ENCODE measurements around the gene TCAIM. TPM values are rescaled to one million over a fixed set of nuclear protein-coding genes. Genes with fewer than 3 reads are reported as not detected.

Gene TCAIM
- polyA plus RNA-seq, 1 of the 3 experiments (the other 2 are of a cell fraction), result 8.4 TPM

DNA sequence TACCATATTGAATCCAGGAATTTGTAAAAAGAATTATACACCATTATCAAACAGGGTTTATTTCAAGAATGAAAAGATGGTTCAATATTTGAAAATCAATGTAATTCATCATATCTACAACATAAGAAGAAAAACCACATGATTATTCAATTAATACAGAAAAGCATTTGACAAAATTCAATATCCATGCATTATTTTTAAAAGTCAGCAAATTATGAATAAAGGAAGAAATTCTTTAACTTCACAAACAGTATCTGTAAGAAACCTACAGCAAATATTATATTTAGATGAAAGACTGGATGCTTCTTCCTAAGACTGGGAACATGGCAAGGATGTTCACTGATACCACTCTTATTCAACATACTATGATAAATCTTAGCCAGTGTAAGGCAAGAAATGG, 41.3 kb upstream of the TCAIM start (continued):
- no peak for TF ChIP-seq SIN3A (IDR thresholded peaks at IDR 0.05; ENCODE audit: borderline replicate concordance, low read depth, low read length)
- no peak for TF ChIP-seq CHD2 (IDR thresholded peaks at IDR 0.05; ENCODE audit: low read length, partially characterized antibody)
- TF ChIP-seq SMC3 (IDR thresholded peaks at IDR 0.05; ENCODE audit: low read depth, low read length), result no peak
- no peak for TF ChIP-seq RFX5 (IDR thresholded peaks at IDR 0.05; ENCODE audit: low read length)

DNA sequence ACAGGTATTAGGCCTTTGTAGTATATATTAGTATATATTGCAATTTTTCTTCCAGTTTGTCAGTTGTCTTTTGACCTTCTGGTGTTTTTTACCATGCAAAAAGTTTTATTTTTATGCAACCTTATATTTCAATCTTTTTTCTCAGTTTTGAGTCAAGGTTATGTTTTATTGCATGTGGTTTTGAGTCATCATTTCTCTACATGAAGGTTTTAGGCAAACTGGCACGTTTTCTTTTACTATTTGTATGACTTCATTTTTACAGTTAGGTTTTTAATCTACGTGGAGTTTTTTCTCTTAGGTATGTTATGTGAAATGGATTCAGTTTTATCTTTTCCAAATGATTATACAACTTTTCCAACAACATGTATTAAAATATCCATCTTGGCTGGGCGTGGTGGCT, 36.8 kb upstream of the TCAIM start:
- POLR2A ChIA-PET, result no interaction called here

DNA sequence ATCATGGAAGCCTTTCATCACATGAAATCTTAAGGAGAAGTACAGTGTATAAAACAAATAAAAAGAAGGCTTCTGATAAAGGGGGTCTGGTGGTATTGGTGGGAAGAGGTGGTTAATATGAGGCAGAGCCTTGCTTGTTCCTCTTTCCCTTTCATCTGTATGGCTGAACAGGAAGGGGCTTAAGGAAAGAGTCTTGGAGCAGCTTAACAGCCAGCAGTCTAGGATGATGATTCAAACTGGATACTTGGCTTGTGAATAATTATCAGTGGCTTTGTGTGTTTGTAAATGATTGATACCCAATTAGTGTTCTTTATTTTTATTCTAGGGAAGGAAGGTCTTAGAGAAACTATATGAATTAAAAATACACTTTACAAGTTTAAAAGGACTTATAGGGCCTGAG, 29.1 kb upstream of the TCAIM start:
- H3K9me2 ChIP-seq, result no peaks in the 10 kb centered on the region
- H3K9me3 ChIP-seq, result no peaks in the 10 kb centered on the region
- H2AFZ ChIP-seq (ENCODE audit: low read depth), result no peak overlapping the region
- CTCF ChIA-PET, result interaction anchor here (1.1 kb wide), 1 partner anchor 14 kb away, joined by 6 read pairs; no protein-coding TSS in a partner anchor
- no peaks in the 10 kb centered on the region for H3K36me3 ChIP-seq (replicated peaks in 1 of 2; ENCODE audit: control insufficient read depth in 1 of 2, insufficient read depth in 2 of 2, low read length in 1 of 2)
- TF ChIP-seq MEF2A (IDR thresholded peaks at IDR 0.05; ENCODE audit: borderline replicate concordance, low read depth), result no peak
- TF ChIP-seq GATA2 (CRISPR knock-in tag; IDR thresholded peaks at IDR 0.05), result no peak
- TF ChIP-seq EP300 (IDR thresholded peaks at IDR 0.05; ENCODE audit: borderline replicate concordance in 1 of 2, low read depth in 1 of 2, low read length in 1 of 2), result no peak
- no peak for TF ChIP-seq TAF1 (IDR thresholded peaks at IDR 0.05; ENCODE audit: borderline replicate concordance, low read depth, low read length)
- no peak for TF ChIP-seq EZH2phosphoT487 (IDR thresholded peaks at IDR 0.05; ENCODE audit: borderline replicate concordance, low read depth)
- TF ChIP-seq NRF1 (IDR thresholded peaks at IDR 0.05; ENCODE audit: low read depth, low read length), result no peak
- TF ChIP-seq, protein P1, sequence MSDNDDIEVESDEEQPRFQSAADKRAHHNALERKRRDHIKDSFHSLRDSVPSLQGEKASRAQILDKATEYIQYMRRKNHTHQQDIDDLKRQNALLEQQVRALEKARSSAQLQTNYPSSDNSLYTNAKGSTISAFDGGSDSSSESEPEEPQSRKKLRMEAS (IDR thresholded peaks at IDR 0.05; ENCODE audit: low read depth), result no peak
- TF ChIP-seq NFIC (IDR thresholded peaks at IDR 0.05; ENCODE audit: borderline replicate concordance), result no peak
- TF ChIP-seq YY1 (IDR thresholded peaks at IDR 0.05; ENCODE audit: low read depth), result no peak
- no peak for TF ChIP-seq FOXM1 (IDR thresholded peaks at IDR 0.05; ENCODE audit: low read depth)
- no peak for TF ChIP-seq TEAD4 (IDR thresholded peaks at IDR 0.05; ENCODE audit: borderline replicate concordance, insufficient read depth)
- TF ChIP-seq SIN3A (IDR thresholded peaks at IDR 0.05; ENCODE audit: borderline replicate concordance, low read depth, low read length), result no peak
- no peak for TF ChIP-seq FOSL2 (IDR thresholded peaks at IDR 0.05; ENCODE audit: borderline replicate concordance, low read depth)
- no peak overlapping the region for H3K4me3 ChIP-seq (ENCODE audit: low read depth in 2 of 2, low read length in 1 of 2)
- no peaks in the 10 kb centered on the region for H3K4me1 ChIP-seq (ENCODE audit: control insufficient read depth in 1 of 2, insufficient read depth in 2 of 2, low read depth in 1 of 2, low read length in 1 of 2)
- H4K20me1 ChIP-seq (ENCODE audit: insufficient read depth), result no peaks in the 10 kb centered on the region
- no peak overlapping the region for H3K9ac ChIP-seq
- H3K4me2 ChIP-seq, result no peak overlapping the region
- DNase-seq, result no peak
- no peaks in the 10 kb centered on the region for H3F3A ChIP-seq (replicated peaks; ENCODE audit: insufficient read depth)
- no peaks in the 10 kb centered on the region for H3K79me2 ChIP-seq (ENCODE audit: insufficient read depth)
- POLR2A ChIA-PET, result no interaction called here
- no peak overlapping the region for H3K27ac ChIP-seq (ENCODE audit: low read depth in 2 of 2, low read length in 1 of 2)
- no peaks in the 10 kb centered on the region for H3K27me3 ChIP-seq (ENCODE audit: insufficient read depth)

More for the DNA sequence above, 36.8 kb upstream of the TCAIM start:
- Histone ChIP-seq H2AFZ (ENCODE audit: low read depth) (peak overlapping the region; percentile 37; the same call in 1 of the 2 replicates), H3K9me2 (no peaks in the 10 kb centered on the region), H3K4me2 (no peak overlapping the region), H3F3A (replicated peaks; ENCODE audit: insufficient read depth) (no peaks in the 10 kb centered on the region), H3K4me3 (ENCODE audit: low read depth in 2 of 2, low read length in 1 of 2) (no peak overlapping the region), H3K9ac (no peak overlapping the region), H3K27ac (ENCODE audit: low read depth in 2 of 2, low read length in 1 of 2) (no peak overlapping the region), H3K79me2 (ENCODE audit: insufficient read depth) (no peaks in the 10 kb centered on the region), H3K36me3 (replicated peaks in 1 of 2; ENCODE audit: control insufficient read depth in 1 of 2, insufficient read depth in 2 of 2, low read length in 1 of 2) (no peaks in the 10 kb centered on the region), H3K9me3 (no peaks in the 10 kb centered on the region), H4K20me1 (ENCODE audit: insufficient read depth) (no peaks in the 10 kb centered on the region), H3K4me1 (ENCODE audit: control insufficient read depth in 1 of 2, insufficient read depth in 2 of 2, low read depth in 1 of 2, low read length in 1 of 2) (no peaks in the 10 kb centered on the region), H3K27me3 (ENCODE audit: insufficient read depth) (no peaks in the 10 kb centered on the region)
- CTCF ChIA-PET, result interaction anchor here (1.3 kb wide), 1 partner anchor 10 kb away, joined by 4 read pairs; no protein-coding TSS in a partner anchor
- TF ChIP-seq EZH2phosphoT487 (IDR thresholded peaks at IDR 0.05; ENCODE audit: borderline replicate concordance, low read depth) (no peak), MXI1 (IDR thresholded peaks at IDR 0.05; ENCODE audit: low read depth, low read length) (no peak), GATA2 (CRISPR knock-in tag; IDR thresholded peaks at IDR 0.05) (no peak), TEAD4 (IDR thresholded peaks at IDR 0.05; ENCODE audit: borderline replicate concordance, insufficient read depth) (no peak)
- WGBS (ENCODE audit: low lambda C conversion rate), result 50% methylated on average over 3 of the region's 3 CpGs
- no peak for DNase-seq

All from SK-N-SH (cell line).